ENCODE results near the gene CFAP91.

The CFAP91 gene

GRCh38 chr3:119743921-119744320, 41.1 kb downstream of the CFAP91 start:
- DNase-seq (ENCODE audit: low read depth in 2 of 2), result no peak

GRCh38 chr3:119745942-119746341, 43.1 kb downstream of the CFAP91 start:
- DNase-seq (ENCODE audit: low read depth in 2 of 2), result no peak

DNA sequence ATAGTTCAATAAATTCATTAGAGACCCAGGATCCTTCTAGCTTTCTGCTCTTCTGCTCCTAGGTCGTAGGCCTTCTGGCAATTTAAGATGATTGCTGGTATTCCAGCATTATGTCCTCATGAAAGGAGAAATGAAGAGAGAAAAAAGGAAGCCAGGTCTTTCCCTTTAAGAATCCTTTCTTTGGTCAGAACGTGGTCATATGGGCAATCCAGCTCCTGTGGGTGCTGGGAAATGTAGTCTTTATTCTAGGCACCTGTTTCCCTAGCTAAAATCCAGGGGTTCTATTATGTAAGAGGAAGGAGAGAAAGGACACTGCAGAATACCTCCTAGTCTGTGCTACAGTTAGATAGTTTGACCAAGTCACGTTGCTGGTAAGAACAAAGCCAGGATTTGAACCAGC, 43.6 kb downstream of the CFAP91 start:
- DNase-seq (ENCODE audit: low read depth in 2 of 2), result no peak

- no peak for DNase-seq (ENCODE audit: low read depth in 2 of 2)
These were observed 44.5 kb downstream of the CFAP91 start for GRCh38 chr3:119747357-119747756.

DNA sequence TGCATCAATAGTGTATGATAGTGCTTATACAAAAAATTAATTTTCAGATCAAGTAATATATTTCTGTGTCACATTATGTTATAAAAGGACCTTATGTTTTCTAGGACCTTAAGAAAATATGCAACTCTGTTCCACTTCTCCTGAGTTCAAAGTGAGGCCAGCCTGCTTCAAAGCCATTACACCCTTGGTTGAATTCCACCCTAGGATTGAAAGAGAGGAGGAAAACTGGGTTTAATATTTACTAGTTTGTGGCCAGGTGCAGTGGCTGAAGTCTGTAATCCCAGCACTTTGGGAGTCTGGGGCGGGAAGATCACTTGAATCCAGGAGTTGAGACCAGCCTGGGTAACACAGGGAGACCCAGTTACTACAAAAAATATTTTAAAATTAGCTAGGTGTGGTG, 46.2 kb downstream of the CFAP91 start:
- no peak for DNase-seq (ENCODE audit: low read depth in 2 of 2)

GRCh38 chr3:119751423-119751822, 48.6 kb downstream of the CFAP91 start:
- no peak for DNase-seq (ENCODE audit: low read depth in 2 of 2)

All from stimulated activated CD4-positive, alpha-beta T cell treated with anti-CD3 and anti-CD28 coated beads, Interleukin-4, amount 100 ng/mL, for 48 hours (primary cell).